Hepatocyte (in vitro differentiated cells): ENCODE measurements around the gene JCAD. TPM values are rescaled to one million over a fixed set of nuclear protein-coding genes. Genes with fewer than 3 reads are reported as not detected.

Experiments used
- DNase-seq: peaks from one replicate; pipeline ENCODE4 v3.0.0-alpha.2; 2016; ENCODE audit warnings: low spot score
- H2AFZ ChIP-seq: fragments of 200-600 bp; sonication (generic); 2 replicates; pipeline ENCODE4 v1.6.0; 2016; ENCODE audit warnings: antibody characterized with exemption, mild to moderate bottlenecking
- H3K27ac ChIP-seq: fragments of 200-600 bp; sonication (generic); 2 replicates; pipeline ENCODE4 v1.5.1; 2016; ENCODE audit warnings: mild to moderate bottlenecking
- H3K27me3 ChIP-seq: fragments of 200-600 bp; sonication (generic); 2 replicates; pipeline ENCODE4 v1.6.1; 2016
- H3K36me3 ChIP-seq: fragments of 200-600 bp; sonication (generic); replicated peaks from 2 replicates; pipeline ENCODE4 v1.5.1; 2016; ENCODE audit warnings: low read depth; ENCODE audit not compliant: insufficient read depth
- H3K4me1 ChIP-seq: fragments of 200-600 bp; sonication (generic); 2 replicates; pipeline ENCODE4 v1.5.1; 2016; ENCODE audit warnings: mild to moderate bottlenecking, moderate library complexity; ENCODE audit not compliant: insufficient read depth
- H3K4me2 ChIP-seq: fragments of 200-600 bp; sonication (generic); 2 replicates; pipeline ENCODE4 v1.6.0; 2016
- H3K4me3 ChIP-seq: fragments of 200-600 bp; sonication (generic); 2 replicates; pipeline ENCODE4 v1.5.1; 2016; ENCODE audit warnings: mild to moderate bottlenecking
- H3K79me2 ChIP-seq: fragments of 200-600 bp; sonication (generic); 2 replicates; pipeline ENCODE4 v1.6.0; 2017; ENCODE audit warnings: mild to moderate bottlenecking
- H3K9me2 ChIP-seq: fragments of 200-600 bp; sonication (generic); replicated peaks from 2 replicates; pipeline ENCODE4 v1.6.0; 2017; ENCODE audit warnings: mild to moderate bottlenecking; ENCODE audit not compliant: insufficient read depth
- H3K9me3 ChIP-seq: fragments of 200-600 bp; sonication (generic); 2 replicates; pipeline ENCODE4 v1.5.1; 2016; ENCODE audit warnings: low read depth, mild to moderate bottlenecking
- H4K20me1 ChIP-seq: fragments of 200-600 bp; sonication (generic); 2 replicates; pipeline ENCODE4 v1.6.0; 2016; ENCODE audit warnings: mild to moderate bottlenecking; ENCODE audit not compliant: insufficient read depth, poor library complexity, severe bottlenecking
- EZH2 ChIP-seq: fragments of 200-600 bp; sonication (generic); IDR thresholded peaks from 2 replicates; pipeline ENCODE4 v1.6.1; 2016; ENCODE audit warnings: antibody characterized with exemption, mild to moderate bottlenecking, borderline replicate concordance
- EZH2phosphoT487 ChIP-seq: fragments of 200-600 bp; sonication (generic); IDR thresholded peaks from one replicate; pipeline ENCODE4 v1.6.1; 2018; ENCODE audit warnings: antibody characterized with exemption, mild to moderate bottlenecking, low read depth, moderate library complexity; ENCODE audit not compliant: unreplicated experiment, severe bottlenecking
- WGBS: methylation state at CpG from one replicate; pipeline ENCODE4 v1.1.6; 2016; ENCODE audit warnings: low lambda C conversion rate; ENCODE audit errors: missing lambda C conversion rate; 5-methylcytosine and 5-hydroxymethylcytosine counted together
- polyA plus RNA-seq: library from polyadenylated mRNA; unstranded; fragments of >200 nt; fragmentation: Nextera tagmentation; extraction: Ambion mirVana; gene quantifications from 2 replicates; pipeline ENCODE4 v1.2.1, GENCODE V29; 2016
- total RNA-seq: library from RNA; depleted of rRNA; stranded (reverse); fragments of >200 nt; gene quantifications from 2 replicates; pipeline ENCODE4 v1.2.3, GENCODE V29; 2014
- TF ChIP-seq, protein P1 (sequence below): fragments of 200-600 bp; sonication (generic); IDR thresholded peaks from 2 replicates; pipeline ENCODE4 v1.5.1; 2016; ENCODE audit warnings: antibody characterized with exemption, mild to moderate bottlenecking; ENCODE audit not compliant: poor library complexity

Gene JCAD
- total and polyA plus RNA-seq, 2 experiments from 2014 or later, result 7.0 to 12.8 TPM

DNA sequence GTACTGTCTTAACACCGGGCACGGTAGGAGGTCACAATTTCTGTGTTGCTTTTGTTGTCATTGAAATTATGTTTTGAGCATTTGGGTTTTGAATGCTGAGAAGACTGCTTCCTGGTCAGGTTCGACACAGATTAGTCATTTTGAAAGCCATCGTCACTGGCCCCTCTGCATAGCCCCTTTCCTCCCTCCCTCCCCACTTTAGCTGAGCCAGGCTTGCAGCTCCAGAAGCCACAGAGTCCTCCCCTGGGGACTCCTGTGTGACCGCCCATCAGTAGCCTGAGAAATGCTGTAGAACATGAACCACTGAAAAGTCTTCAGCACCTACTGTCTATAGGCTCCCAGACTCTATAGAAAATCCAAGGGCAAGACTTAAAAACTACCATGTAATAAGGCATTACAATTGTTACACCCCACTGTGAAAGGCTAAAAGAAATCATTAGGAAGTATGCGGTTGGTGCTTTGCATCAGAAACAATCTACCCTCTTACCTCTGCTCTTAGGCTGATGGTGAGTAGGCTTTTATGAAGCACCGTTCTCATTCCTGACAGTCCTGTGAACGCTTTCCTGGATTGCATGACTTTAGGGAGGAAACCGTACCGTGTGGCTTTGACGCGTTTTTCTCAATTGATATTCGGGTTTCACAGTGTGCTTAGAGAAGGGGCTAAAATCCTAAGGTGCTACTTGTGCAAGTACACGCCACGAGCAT is 24.8 kb downstream of the JCAD start:
- Histone ChIP-seq H3K9me3 (no peaks in the 10 kb centered on the region), H3K4me1 (no peaks in the 10 kb centered on the region), H3K4me3 (no peak overlapping the region), H3K27me3 (no peaks in the 10 kb centered on the region), H3K4me2 (no peak overlapping the region), H4K20me1 (no peaks in the 10 kb centered on the region), H3K9me2 (no peaks in the 10 kb centered on the region), H3K36me3 (no peaks in the 10 kb centered on the region), H2AFZ (no peak overlapping the region), H3K27ac (no peak overlapping the region), H3K79me2 (no peaks in the 10 kb centered on the region)
- TF ChIP-seq EZH2phosphoT487, result no peak
- TF ChIP-seq EZH2, result no peak
- TF ChIP-seq, protein P1, sequence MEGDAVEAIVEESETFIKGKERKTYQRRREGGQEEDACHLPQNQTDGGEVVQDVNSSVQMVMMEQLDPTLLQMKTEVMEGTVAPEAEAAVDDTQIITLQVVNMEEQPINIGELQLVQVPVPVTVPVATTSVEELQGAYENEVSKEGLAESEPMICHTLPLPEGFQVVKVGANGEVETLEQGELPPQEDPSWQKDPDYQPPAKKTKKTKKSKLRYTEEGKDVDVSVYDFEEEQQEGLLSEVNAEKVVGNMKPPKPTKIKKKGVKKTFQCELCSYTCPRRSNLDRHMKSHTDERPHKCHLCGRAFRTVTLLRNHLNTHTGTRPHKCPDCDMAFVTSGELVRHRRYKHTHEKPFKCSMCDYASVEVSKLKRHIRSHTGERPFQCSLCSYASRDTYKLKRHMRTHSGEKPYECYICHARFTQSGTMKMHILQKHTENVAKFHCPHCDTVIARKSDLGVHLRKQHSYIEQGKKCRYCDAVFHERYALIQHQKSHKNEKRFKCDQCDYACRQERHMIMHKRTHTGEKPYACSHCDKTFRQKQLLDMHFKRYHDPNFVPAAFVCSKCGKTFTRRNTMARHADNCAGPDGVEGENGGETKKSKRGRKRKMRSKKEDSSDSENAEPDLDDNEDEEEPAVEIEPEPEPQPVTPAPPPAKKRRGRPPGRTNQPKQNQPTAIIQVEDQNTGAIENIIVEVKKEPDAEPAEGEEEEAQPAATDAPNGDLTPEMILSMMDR, result no peak
- no peak for DNase-seq
- 82% methylated on average over 15 of the region's 15 CpGs for WGBS

DNA sequence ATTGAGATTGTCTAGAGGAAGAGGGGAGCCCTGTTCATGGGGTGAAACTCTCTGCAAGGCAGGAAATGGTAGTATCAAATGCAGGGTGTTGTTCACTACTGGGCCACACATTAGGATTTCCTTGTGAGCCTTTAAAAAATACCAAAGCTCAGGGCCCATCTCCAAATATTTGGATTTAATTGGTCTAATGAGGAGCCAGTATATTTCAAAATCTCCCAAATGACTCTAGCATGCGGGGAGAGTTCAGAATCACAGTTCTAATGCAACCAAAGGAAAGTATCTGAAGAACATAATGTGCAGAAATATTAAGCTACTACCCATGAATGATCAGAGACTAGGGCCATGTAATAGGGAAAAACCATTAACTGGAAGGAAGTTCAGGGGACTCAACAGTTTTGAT is 27.3 kb downstream of the JCAD start:
- no peaks in the 10 kb centered on the region for H3K27me3 ChIP-seq
- TF ChIP-seq EZH2phosphoT487 (no peak), EZH2 (no peak)
- TF ChIP-seq, protein P1, result no peak
- H3K79me2 ChIP-seq, result no peaks in the 10 kb centered on the region
- H3K4me2 ChIP-seq, result no peak overlapping the region
- H3K9me3 ChIP-seq, result no peaks in the 10 kb centered on the region
- WGBS, result 100% methylated on average over 1 of the region's 1 CpG
- H3K27ac ChIP-seq, result no peak overlapping the region
- H3K36me3 ChIP-seq, result no peaks in the 10 kb centered on the region
- no peak overlapping the region for H2AFZ ChIP-seq
- H4K20me1 ChIP-seq, result no peaks in the 10 kb centered on the region
- H3K4me3 ChIP-seq, result no peak overlapping the region
- H3K4me1 ChIP-seq, result peaks cover 11% of the 10 kb centered on the region
- no peak for DNase-seq
- H3K9me2 ChIP-seq, result no peaks in the 10 kb centered on the region

DNA sequence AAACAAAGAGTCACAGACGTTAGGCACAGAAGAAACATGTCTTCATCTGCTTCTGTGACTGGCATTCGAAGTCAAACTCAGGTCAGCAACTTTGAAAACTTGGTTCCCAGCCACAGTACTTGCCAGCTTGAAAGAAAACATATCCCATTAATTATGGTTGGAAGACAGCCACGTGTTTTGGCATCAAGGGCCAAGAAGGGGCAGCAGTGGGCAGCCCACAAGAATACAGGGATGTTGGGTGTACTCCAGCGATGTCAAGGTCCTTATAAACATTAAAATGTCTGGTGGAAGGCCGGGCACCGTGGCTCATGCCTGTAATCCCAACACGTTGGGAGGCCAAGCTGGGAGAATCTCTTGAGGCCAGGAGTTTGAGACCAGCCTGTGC is 29.5 kb downstream of the JCAD start:
- no peak for DNase-seq
- TF ChIP-seq, protein P1, result no peak
- TF ChIP-seq EZH2phosphoT487 (no peak), EZH2 (no peak)
- 85% methylated on average over 7 of the region's 7 CpGs for whole genome bisulfite sequencing
- no peaks in the 10 kb centered on the region for H3K36me3 ChIP-seq
- no peaks in the 10 kb centered on the region for H3K9me2 ChIP-seq
- H3K27me3 ChIP-seq, result no peaks in the 10 kb centered on the region
- H2AFZ ChIP-seq, result no peak overlapping the region
- peaks cover 11% of the 10 kb centered on the region for H3K4me1 ChIP-seq
- no peaks in the 10 kb centered on the region for H3K9me3 ChIP-seq
- H3K4me2 ChIP-seq, result no peak overlapping the region
- H4K20me1 ChIP-seq, result no peaks in the 10 kb centered on the region
- no peaks in the 10 kb centered on the region for H3K79me2 ChIP-seq
- H3K27ac ChIP-seq, result peak overlapping the region; percentile 80
- H3K4me3 ChIP-seq, result no peak overlapping the region
